NCI-H2171 (cell line): ENCODE results near the gene CENPV.
"Not testable (repeated sequence)": the region's sequence is repeated elsewhere in the genome, so short reads cannot be mapped to it uniquely, and the experiment has no call there.

ENCODE experiments used
- DNase-seq: peaks from one replicate; lab custom pipeline; 2025; lab: John Stamatoyannopoulos, UW

The CENPV gene

DNA sequence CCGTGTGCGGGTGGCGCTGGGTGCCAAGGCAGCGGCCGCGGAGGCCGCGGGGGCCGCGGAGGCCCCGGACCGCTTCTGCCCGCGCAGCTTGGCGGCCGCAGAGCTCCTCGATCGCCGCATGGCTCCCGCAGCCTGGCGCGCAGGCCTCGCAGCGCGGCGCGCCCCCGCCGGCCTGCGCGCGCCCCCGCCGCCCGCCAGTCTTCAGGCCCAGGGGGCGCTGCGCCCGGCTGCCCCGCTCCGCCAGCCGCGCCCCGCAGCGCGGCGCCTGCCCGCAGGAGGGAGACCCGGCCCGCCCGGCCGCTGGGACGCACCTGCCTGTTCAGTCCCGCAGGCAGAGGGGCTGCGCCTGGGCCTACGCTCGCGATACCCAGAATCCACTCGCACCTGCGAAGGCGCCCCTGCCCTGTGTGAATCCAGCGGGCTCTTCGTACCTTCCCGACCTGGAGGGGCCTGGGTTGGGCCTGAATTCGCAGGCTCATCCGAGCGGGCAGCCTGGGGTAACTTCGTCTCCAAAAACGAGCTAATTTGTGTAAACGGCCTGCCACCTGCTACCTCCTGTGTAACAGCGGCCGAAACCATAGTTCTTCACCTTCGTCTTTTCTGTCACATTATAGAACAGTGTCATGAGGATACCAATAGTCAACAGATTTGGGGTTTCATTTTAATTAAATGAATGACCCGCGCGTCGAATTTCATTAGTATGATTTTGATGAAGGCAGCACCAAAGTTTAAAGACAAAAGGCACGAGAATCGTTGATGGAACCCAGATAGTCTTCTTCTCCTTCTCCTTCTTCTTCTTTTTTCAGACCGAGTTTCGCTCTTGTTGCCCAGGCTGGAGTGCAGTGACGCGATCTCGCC lies at the start of gene CENPV:
Gene CENPV (minus strand): TSS at position 153 of the 858 bp plus-strand sequence. CDS start 33 bp downstream, at position 120.
- peak; percentile 60 for DNase-seq

DNA sequence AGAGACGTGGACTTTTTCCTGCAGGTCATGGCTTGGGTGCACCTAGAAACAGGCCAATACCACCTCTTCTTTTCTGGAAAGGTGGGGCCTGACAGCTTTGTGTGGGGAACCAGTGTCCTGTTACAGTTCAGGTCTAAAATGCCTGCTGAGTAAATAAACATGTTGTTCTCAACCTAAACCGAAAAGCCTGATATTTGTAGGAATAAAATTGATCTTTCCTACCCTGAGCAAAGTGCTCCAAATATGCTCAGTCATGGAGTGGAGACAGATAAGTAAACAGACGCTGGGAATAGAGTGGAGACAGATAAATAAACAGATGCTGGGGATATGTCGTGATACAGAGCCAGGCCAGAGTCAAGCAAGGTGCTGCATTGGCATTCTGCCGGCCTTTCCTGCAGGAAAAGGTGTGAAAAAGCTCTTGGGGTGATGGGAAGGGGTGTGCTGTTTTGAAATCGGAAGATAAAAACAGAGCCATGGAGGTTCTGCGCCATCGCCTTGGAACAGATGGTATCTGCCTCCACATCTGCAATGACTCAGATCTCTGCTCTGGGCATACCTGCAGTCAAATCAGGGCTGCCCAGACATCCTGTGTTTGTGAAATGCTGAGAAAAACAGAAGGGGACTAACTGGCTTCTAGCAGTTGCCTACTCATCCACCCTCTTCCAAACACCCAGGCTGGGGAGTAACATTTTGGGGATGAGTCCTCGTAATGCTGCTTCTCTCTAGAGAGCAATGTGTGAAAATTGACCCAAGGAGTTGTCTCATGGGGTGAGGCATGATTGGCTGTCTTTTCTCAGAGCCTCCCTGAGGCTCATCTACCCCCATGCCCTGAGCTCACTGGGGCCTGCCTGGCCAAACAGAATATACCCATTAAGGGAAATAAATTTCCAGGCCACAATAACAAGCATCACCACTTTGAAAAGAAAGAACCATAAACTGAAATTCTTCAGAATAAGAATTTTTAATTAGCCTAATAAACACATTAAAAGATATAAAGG lies 45.3 kb upstream of the CENPV start:
- peak; percentile 77 for DNase-seq

DNA sequence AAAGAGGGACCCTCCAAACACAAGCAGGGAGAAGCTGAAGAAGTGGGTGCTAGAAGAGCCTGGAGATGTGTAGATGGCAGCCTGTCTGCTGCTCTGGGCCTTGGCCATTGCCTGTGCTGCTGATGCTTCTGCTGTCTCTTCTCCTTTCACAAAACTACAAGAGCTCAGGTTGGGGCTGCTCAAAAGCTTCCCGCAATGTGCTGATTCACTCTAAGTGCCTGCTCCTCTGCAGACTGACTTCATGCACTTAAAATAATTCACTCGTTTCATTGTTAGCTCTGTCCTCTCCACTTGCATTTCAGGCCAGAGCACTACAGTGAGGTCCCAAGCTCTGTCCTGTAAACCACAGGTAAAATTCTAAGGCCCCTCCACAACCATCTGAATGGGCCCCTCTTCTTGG lies 43.4 kb upstream of the CENPV start:
- DNase-seq, result not testable (repeated sequence)

DNA sequence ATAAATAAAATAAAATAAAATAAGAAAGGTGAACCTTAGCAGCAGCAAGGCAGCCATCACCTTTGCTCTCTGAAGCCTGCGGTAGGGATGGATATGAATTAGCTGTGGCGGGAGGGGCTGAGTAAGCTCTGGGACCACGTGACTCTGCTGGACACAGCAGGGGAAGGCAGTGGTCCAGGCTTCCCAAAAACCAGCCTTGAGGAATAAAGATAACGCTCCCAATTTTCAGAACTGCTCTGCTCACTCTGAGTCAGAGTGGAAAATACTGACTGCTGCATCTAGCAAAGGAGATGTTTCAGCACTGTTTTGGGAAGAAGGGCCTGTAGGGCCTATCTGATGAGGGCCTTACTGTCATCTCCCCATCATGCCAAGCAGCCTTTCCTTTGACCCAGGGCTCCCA lies 42.6 kb upstream of the CENPV start:
- DNase-seq, result not testable (repeated sequence)

DNA sequence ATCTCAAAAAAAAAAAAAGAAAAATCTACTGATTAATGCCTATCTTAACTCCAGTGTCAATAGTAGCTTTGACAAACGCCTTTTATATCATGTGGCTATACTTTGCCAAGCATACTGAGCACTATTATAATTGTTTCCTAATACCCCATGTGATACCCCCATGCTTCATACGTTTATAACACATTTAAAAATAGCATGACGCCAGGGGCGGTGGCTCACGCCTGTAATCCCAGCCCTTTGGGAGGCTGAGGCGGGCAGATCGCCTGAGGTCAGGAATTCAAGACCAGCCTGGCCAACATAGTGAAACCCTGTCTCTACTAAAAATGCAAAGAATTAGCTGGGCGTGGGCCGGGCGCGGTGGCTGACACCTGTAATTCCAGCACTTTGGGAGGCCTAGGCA lies 39.2 kb upstream of the CENPV start:
- not testable (repeated sequence) for DNase-seq

DNA sequence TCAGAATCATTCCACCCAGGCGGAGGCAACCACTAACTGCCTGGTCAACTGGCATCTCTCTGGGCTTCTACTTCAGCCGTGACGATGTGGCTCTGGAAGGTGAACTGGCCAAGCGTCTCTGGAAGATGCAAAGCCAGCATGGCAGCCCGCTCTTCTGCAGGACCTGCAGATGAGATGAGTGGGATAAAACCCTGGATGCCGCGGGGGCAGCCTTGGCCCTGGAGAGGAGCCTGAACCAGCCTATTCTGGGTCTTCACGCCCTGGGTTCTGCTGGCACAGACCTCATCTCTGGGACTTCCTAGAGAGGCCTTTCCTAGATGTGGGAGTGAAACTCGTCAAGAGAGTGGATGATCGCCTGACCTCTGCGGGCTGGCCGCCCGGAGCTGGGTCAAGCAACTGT lies 38.2 kb upstream of the CENPV start:
- DNase-seq, result no peak

DNA sequence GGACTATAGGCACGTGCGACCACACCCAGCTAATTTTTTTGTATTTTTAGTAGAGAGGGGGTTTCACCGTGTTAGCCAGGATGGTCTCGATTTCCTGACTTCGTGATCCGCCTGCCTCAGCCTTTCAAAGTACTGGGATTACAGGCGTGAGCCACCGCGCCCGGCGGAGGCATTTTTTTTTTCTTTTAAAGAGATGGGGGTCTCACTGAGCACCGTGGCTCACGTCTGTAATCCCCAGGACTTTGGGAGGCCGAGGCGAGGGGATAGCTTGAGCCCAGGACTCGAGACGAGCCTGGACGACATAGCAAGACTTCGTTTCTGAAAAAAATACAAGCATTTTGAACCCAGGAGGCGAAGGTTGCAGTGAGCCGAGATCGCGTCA lies 32.8 kb upstream of the CENPV start:
- DNase-seq, result not testable (repeated sequence)

DNA sequence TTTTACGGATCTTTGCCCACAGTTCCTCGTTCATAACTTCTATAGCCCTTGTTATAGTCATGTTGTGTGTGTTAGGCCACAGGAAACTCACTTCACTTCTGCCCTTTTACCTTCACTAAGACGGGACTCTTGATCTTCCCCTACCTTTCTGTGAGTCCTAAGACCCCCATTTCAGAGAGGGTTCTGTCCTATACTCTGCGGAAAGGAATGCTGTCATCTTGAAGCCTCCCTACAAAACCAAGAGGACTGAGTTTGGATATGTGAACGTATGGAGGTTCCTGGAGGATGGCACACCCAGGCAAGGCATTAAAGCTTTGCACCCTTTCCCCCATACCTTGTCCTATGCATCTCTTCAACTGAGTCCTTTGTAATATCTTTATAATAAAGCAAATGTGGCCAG lies 31.3 kb upstream of the CENPV start:
- no peak for DNase-seq

DNA sequence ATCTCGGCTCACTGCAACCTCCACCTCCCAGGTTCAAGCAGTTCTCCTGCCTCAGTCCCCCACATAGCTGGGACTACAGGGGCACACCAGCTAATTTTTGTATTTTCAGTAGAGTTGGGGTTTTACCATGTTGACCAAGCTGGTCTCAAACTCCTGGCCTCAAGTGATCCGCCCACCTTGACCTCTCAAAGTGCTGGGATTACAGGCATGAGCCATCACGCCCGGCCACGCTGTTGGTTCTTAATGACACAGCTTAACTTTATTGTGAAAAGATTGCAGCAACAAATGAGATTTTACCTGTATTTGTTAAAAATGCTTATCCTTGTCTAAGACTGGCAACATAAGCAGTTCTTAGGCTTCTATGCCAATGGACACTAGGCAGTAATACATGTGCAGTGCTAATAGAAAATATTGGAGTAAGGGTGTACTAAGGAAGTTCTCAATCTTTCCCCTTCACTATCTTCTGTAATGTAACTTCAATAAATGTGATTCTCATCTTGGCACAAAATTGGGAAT lies 30.6 kb upstream of the CENPV start:
- no peak for DNase-seq

DNA sequence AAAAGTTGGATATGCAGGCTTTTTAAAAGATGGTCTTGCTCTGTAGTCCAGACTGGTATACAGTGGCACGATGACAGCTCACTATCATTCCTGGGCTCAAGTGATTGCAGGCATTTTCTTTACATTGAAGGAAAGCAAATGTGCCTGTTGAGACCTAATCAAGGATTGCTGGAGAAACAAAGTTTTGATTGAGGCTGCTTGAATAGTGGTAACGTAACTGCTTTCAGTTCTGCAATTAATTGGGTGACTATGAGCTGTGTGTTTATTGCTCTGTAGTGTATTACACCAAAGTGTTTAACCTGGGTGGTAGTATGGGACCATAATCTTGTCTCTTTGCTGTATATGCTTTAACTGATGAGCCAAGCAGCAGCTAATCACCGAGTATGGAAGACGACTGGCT lies 29.9 kb upstream of the CENPV start:
- no peak for DNase-seq

DNA sequence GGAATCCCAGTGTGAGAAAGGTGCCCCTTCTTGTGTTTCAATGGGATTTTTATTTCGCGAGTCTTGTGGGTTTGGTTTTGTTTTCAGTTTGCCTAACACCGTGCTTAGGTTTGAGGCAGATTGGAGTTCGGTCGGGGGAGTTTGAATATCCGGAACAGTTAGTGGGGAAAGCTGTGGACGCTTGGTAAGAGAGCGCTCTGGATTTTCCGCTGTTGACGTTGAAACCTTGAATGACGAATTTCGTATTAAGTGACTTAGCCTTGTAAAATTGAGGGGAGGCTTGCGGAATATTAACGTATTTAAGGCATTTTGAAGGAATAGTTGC lies 28.2 kb upstream of the CENPV start:
- DNase-seq, result no peak

DNA sequence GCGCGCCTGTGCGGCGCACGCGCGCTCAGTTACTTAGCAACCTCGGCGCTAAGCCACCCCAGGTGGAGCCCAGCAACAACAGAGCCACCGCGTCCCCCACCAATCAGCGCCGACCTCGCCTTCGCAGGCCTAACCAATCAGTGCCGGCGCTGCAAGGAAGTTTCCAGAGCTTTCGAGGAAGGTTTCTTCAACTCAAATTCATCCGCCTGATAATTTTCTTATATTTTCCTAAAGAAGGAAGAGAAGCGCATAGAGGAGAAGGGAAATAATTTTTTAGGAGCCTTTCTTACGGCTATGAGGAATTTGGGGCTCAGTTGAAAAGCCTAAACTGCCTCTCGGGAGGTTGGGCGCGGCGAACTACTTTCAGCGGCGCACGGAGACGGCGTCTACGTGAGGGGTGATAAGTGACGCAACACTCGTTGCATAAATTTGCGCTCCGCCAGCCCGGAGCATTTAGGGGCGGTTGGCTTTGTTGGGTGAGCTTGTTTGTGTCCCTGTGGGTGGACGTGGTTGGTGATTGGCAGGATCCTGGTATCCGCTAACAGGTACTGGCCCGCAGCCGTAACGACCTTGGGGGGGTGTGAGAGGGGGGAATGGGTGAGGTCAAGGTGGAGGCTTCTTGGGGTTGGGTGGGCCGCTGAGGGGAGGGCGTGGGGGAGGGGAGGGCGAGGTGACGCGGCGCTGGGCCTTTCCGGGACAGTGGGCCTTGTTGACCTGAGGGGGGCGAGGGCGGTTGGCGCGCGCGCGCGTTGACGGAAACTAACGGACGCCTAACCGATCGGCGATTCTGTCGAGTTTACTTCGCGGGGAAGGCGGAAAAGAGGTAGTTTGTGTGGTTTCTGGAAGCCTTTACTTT lies 27.6 kb upstream of the CENPV start, which contains the start of gene UBB:
Gene UBB (plus strand): TSS at position 452 of the 856 bp plus-strand sequence. CDS start 817 bp downstream, outside the sequence.
- peak; percentile 97 for DNase-seq

DNA sequence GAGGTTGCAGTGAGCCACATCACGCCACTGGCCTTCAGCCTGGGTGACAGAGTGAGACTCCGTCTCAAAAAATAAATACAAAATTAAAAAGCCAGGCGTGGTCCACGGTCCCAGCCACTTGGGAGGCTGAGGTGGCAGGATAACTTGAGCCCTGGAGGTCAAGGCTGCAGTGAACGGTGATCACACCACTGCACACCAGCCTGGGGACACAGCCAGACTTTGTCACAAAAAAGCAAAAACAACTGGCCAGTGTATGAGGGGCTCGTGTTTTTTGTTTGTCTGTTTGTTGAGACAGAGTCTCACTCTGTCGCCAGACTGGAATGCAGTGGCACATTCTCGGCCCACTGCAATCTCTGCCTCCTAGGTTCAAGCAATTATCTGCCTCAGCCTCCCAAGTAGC lies 26.4 kb upstream of the CENPV start:
- DNase-seq, result no peak

DNA sequence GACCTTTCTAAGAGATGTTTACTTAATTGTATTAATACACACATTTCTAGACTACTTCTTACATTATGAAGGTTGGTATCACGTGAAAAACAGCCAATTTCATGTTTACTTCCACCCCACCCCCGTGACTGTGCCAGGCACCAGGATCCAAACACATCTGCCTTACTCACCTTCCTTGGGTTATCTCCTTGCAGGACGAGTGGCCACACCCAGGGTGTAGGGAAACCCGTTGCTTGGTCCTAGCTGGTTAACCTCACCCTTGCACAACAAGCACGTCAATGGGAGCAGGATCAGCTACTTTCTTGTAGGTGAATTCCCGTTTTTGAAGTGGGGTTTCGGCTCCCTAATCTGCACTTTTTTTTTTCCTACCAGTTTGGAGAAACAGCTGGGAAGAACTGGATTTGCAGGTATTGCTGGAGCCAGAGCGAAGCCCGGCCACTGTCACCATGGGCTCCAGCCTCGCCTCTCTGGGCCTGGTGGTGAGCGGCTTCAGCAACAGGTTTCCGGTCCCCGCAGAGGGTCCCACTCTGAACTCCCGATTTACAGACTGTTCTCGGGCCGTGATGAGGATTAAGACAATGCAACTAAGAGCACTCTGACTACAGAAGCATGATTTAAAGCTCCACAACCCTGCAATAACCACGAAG lies 25.5 kb upstream of the CENPV start:
- no peak for DNase-seq

DNA sequence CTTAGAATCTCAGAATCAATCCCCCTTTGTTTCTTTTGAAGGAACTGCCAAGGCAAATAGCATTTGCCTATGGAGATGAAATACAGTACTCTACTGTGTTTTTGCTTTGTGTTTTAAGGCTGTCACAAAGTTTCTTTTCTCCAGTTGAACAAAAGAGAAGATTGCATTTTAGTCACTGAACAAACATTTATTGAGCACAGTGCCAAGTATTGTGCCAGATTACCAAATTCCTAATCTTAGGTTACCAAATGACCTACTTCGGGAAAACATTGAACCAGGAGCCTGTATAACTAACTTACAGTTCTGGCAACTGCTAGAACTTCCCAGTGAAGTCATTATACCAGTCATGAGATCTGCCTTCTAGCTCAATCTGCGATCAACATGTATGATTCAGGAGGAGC lies 24.7 kb upstream of the CENPV start:
- no peak for DNase-seq

DNA sequence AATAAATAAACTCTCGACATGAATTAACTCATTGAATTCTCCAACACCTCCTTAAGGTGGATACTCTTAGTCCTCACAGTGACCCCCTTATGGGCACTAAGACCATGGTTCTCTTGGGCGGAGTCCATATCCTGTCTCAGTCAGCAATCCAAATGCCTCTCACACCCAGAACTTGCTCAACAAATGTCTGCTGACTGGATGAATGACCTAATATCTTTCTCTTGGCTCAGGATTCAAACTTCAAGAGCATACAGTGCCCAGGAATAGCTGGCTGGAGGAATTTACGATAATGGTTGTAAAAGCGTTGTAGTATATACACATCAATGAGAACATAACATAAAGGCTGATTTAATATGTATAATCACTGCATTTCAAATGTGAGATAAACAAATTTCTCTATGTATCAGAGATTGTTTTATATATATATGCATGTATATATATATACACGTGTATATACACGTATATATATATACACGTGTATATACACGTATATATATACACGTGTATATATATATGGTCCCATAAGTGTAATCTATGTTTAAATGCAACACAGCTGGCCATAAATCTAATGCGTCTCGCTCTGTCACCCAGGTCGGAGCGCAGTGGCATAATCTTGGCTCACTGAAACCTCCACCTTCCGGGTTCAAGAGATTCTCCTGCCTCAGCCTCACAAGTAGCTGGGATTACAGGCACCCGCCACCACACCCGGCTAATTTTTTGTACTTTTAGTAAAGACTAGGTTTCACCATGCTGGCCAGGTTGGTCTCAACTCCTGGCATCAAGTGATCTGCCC lies 21.1 kb upstream of the CENPV start:
- DNase-seq, result no peak

DNA sequence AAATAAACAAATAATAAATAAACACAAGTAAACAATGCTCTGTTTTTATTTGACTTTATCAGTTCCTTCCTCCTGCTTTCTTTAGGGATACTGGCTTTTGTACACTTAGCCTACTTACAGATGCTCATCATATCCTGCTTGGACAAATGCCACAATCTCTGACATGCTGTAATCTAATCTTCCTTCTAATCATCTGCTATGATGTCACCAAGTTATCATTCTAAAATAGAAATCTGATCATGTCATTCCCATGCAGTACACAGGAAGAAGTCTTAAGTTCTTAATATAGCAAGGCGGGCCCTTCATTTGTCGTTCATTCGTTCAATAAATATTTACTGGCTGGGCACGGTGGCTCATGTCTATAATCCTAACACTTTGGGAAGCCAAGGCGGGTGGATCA lies 18.5 kb upstream of the CENPV start:
- peak; percentile 30 for DNase-seq

DNA sequence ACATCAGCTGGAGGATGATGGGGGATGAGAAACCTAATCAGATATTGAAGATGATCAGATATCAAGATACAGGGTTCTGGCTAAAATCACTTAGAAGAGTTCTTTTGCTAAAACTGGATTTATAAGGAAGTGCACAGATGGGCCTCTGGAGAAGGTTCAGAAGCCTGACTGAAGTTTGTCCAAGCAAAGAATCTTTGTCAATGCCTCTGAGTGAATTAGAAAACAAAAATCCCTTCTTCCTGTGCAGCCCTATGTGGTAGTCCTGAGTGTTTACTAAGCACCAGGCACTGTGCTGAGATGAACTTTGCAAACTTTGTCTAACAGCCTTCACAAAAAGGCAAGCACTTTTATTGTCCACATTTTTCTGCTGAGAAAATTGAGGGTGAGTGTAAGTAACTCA lies 11.4 kb upstream of the CENPV start:
- no peak for DNase-seq

DNA sequence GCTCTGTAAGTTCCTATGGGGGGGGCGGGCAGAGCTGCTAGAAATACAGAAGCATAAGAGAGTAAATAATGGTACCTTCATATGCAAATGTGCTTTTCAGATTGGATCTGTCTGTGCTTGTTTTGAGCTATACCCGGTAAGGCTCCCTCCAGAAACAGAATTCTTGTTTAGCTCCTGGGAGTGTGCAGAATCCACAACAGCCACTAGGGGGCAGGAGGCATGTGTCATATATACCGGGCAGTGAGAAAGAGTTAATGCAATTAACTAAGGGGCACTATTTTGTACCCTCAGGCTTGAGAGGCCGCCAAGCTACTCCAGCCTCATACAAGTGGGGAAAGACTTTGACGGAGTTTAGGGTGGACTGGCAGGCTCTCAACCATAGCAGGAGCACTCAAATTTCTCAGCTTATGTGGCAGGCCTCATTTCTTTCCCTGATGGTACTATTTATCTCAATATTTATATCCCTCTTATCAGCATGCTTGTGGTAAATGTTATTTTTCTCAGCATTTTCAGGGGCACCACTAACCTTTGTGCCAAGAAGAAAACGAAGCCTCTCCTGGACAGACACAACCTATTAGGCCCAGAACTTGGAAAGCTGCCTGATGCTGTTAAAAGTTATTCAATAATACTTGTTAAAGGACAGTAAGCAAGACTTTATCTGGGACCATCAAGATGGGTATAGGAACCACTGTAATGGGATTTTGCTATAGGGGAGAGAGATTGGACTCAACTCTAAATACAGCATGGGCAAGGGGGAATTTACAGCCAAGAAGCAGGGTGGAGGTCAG lies 10.7 kb upstream of the CENPV start:
- DNase-seq, result peak; percentile 55
